SK-N-SH (cell line): ENCODE results near the gene RGL1. TPM values are rescaled to one million over a fixed set of nuclear protein-coding genes. Genes with fewer than 3 reads are reported as not detected.

Experiments
- CTCF ChIA-PET: fragments of 300-600, 350-600 bp; formaldehyde crosslinking; extraction: SDS; loops from one replicate; lab custom pipeline; 2021; lab: Yijun Ruan, JAX
- POLR2A ChIA-PET: fragments of 350-600 bp; sonication (Branson Sonifier 250); formaldehyde crosslinking; extraction: SDS; loops from one replicate; lab custom pipeline; 2020; ENCODE audit warnings: antibody characterized with exemption, inconsistent platforms; lab: Yijun Ruan, JAX
- DNase-seq: peaks from one replicate; pipeline ENCODE4 v3.0.0; 2012
- H2AFZ ChIP-seq: fragments of 200-600 bp; sonication (generic); 2 replicates; pipeline ENCODE4 v1.8.1; 2016; ENCODE audit warnings: antibody characterized with exemption, mild to moderate bottlenecking, low read depth
- H3F3A ChIP-seq: fragments of 200-600 bp; sonication (generic); replicated peaks from 2 replicates; pipeline ENCODE3; 2016; ENCODE audit warnings: antibody characterized with exemption, mild to moderate bottlenecking; ENCODE audit not compliant: insufficient read depth
- H3K27ac ChIP-seq, 2 experiments: fragments of 200-500 bp in 1 of 2; fragments of 200-600 bp in 1 of 2; sonication (Bioruptor generic) in 1 of 2; sonication (generic), shearing (Covaris generic) in 1 of 2; 2 replicates each; pipeline versions ENCODE4 v1.5.1 to v1.6.1; 2014 to 2016; ENCODE audit warnings: low read depth in 2 of 2, inconsistent platforms in 1 of 2, low read length in 1 of 2, mild to moderate bottlenecking in 1 of 2, mixed read lengths in 1 of 2
- H3K27me3 ChIP-seq: fragments of 200-600 bp; sonication (generic), shearing (Covaris generic); 2 replicates; pipeline ENCODE4 v1.6.1; 2016; ENCODE audit warnings: mixed run types; ENCODE audit not compliant: insufficient read depth
- H3K36me3 ChIP-seq, 2 experiments: fragments of 200-500 bp in 1 of 2; fragments of 200-600 bp in 1 of 2; sonication (Bioruptor generic) in 1 of 2; sonication (generic) in 1 of 2; replicated peaks in 1 of 2; 2 replicates each; pipeline versions ENCODE3 to v1.5.1; 2014 to 2016; ENCODE audit warnings: low read length in 1 of 2, mild to moderate bottlenecking in 1 of 2; ENCODE audit not compliant: insufficient read depth in 2 of 2, control insufficient read depth in 1 of 2
- H3K4me1 ChIP-seq, 2 experiments: fragments of 200-500 bp in 1 of 2; fragments of 200-600 bp in 1 of 2; sonication (Bioruptor generic) in 1 of 2; sonication (generic), shearing (Covaris generic) in 1 of 2; 2 replicates each; pipeline versions ENCODE4 v1.5.1 to v1.6.1; 2014 to 2016; ENCODE audit warnings: low read depth in 1 of 2, low read length in 1 of 2, mixed run types in 1 of 2; ENCODE audit not compliant: insufficient read depth in 2 of 2, control insufficient read depth in 1 of 2
- H3K4me2 ChIP-seq: fragments of 200-600 bp; sonication (generic), shearing (Covaris generic); 2 replicates; pipeline ENCODE4 v1.6.1; 2017; ENCODE audit warnings: mixed run types
- H3K4me3 ChIP-seq, 2 experiments: fragments of 200-500 bp in 1 of 2; fragments of 200-600 bp in 1 of 2; sonication (Bioruptor generic) in 1 of 2; sonication (generic), shearing (Covaris generic) in 1 of 2; 2 replicates each; pipeline versions ENCODE4 v1.5.1 to v1.8.1; 2014 to 2016; ENCODE audit warnings: low read depth in 2 of 2, inconsistent platforms in 1 of 2, low read length in 1 of 2, mild to moderate bottlenecking in 1 of 2, mixed read lengths in 1 of 2, moderate library complexity in 1 of 2
- H3K79me2 ChIP-seq: fragments of 200-600 bp; sonication (generic); 2 replicates; pipeline ENCODE4 v1.8.1; 2017; ENCODE audit warnings: mild to moderate bottlenecking; ENCODE audit not compliant: insufficient read depth
- H3K9ac ChIP-seq: fragments of 200-600 bp; sonication (generic); 2 replicates; pipeline ENCODE4 v1.6.1; 2017; ENCODE audit warnings: mixed run types
- H3K9me2 ChIP-seq: fragments of 200-600 bp; sonication (generic); 2 replicates; pipeline ENCODE4 v1.6.1; 2017; ENCODE audit warnings: mixed run types
- H3K9me3 ChIP-seq: fragments of 200-600 bp; sonication (generic); 2 replicates; pipeline ENCODE4 v1.6.1; 2017; ENCODE audit warnings: mixed run types, mild to moderate bottlenecking, moderate library complexity
- H4K20me1 ChIP-seq: fragments of 200-600 bp; sonication (generic); 2 replicates; pipeline ENCODE4 v1.6.1; 2017; ENCODE audit warnings: mild to moderate bottlenecking, mixed run types; ENCODE audit not compliant: insufficient read depth
- CHD2 ChIP-seq: fragments of 150-350 bp; IDR thresholded peaks from 2 replicates; pipeline ENCODE4 v1.6.1; 2018; ENCODE audit warnings: low read length; ENCODE audit not compliant: partially characterized antibody
- ELF1 ChIP-seq: IDR thresholded peaks from 2 replicates; pipeline ENCODE4 v1.4.0; 2012
- EP300 ChIP-seq, 2 experiments: IDR thresholded peaks; 2 replicates each; pipeline versions ENCODE4 v1.4.0 to v1.6.1; 2012; ENCODE audit warnings: borderline replicate concordance in 1 of 2, low read depth in 1 of 2, low read length in 1 of 2
- FOSL2 ChIP-seq: IDR thresholded peaks from 2 replicates; pipeline ENCODE4 v1.4.0; 2012; ENCODE audit warnings: low read depth, mild to moderate bottlenecking, moderate library complexity, borderline replicate concordance
- GATA2 ChIP-seq: sonication (generic); formaldehyde crosslinking; IDR thresholded peaks from 2 replicates; pipeline ENCODE4 v1.5.0; 2020; ENCODE audit warnings: mild to moderate bottlenecking, missing genetic modification reagents
- MEF2A ChIP-seq: IDR thresholded peaks from 2 replicates; pipeline ENCODE4 v1.4.0; 2012; ENCODE audit warnings: low read depth, borderline replicate concordance
- MXI1 ChIP-seq: IDR thresholded peaks from 2 replicates; pipeline ENCODE4 v1.6.1; 2012; ENCODE audit warnings: mild to moderate bottlenecking, low read depth, low read length, improper control_type of control experiment
- NRF1 ChIP-seq: IDR thresholded peaks from 2 replicates; pipeline ENCODE4 v1.6.1; 2012; ENCODE audit warnings: low read depth, mild to moderate bottlenecking, low read length
- PBX3 ChIP-seq: IDR thresholded peaks from 2 replicates; pipeline ENCODE4; 2012
- RCOR1 ChIP-seq: fragments of 150-350 bp; IDR thresholded peaks from 2 replicates; pipeline ENCODE4 v1.6.1; 2017; ENCODE audit warnings: antibody characterized with exemption, low read length
- RFX5 ChIP-seq: IDR thresholded peaks from 2 replicates; pipeline ENCODE4 v1.6.1; 2012; ENCODE audit warnings: mild to moderate bottlenecking, improper control_type of control experiment, low read length
- TEAD4 ChIP-seq: IDR thresholded peaks from 2 replicates; pipeline ENCODE4 v1.4.0; 2012; ENCODE audit warnings: mild to moderate bottlenecking, borderline replicate concordance; ENCODE audit not compliant: insufficient read depth
- USF1 ChIP-seq: IDR thresholded peaks from 2 replicates; pipeline ENCODE4 v1.4.0; 2012; ENCODE audit warnings: low read depth, borderline replicate concordance
- USF2 ChIP-seq: fragments of 150-350 bp; IDR thresholded peaks from 2 replicates; pipeline ENCODE4 v1.6.1; 2017; ENCODE audit warnings: antibody characterized with exemption, low read length, low read depth, borderline replicate concordance
- polyA plus RNA-seq, 3 experiments: library from polyadenylated mRNA; depleted of rRNA; stranded (reverse); fragments of >200 nt; gene quantifications; 2 replicates each; pipeline ENCODE4 v1.2.3, GENCODE V29; 2012
- TF ChIP-seq, protein P1 (sequence below): IDR thresholded peaks from 2 replicates; pipeline ENCODE4 v1.6.1; 2012; ENCODE audit warnings: mild to moderate bottlenecking, low read depth, low read length, moderate library complexity

RGL1 gene
- polyA plus RNA-seq, 1 of the 3 experiments (the other 2 are of a cell fraction), result 8.3 TPM

DNA sequence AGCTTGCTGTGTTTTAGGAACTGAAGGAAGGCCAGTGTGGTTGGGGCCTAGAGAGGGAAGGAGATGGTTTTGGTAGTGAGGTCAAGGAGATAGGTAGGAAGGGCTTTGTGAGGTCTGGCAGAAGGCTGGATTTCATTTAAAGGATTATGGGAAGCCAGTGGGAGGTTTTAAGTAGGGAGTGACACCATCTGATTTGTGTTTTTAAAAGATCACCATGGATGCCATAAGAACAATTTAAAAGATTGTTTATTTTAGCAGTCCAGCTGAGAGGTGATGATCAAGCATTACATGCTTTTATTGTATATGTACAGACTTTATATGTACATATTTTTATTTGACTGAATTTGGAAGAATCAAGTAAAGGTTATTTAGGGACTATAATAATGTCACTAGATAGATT, 26.4 kb downstream of the RGL1 start:
- 0 out of 2 replicates have a peak, but pooled peaks cover 3% of the 10 kb centered on the region for H3K79me2 ChIP-seq
- CTCF ChIA-PET, result interaction anchor here (3.3 kb wide), 1 partner anchor 84 kb away, joined by 13 read pairs; no protein-coding TSS in a partner anchor
- POLR2A ChIA-PET, result no interaction called here

More for the DNA sequence above, 26.4 kb downstream of the RGL1 start:
- no peaks in the 10 kb centered on the region for H3K27me3 ChIP-seq
- no peaks in the 10 kb centered on the region for H3K9me3 ChIP-seq
- peaks cover 0 to 3% of the 10 kb centered on the region in 2 experiments for H3K36me3 ChIP-seq
- TF ChIP-seq FOSL2 (no peak), USF1 (no peak), NRF1 (no peak), CHD2 (no peak), TEAD4 (no peak), MEF2A (no peak), RFX5 (no peak), USF2 (no peak), RCOR1 (no peak), PBX3 (no peak), ELF1 (no peak), EP300 (IDR thresholded peaks at IDR 0.05; ENCODE audit: borderline replicate concordance in 1 of 2, low read depth in 1 of 2, low read length in 1 of 2) (no peak), MXI1 (no peak), GATA2 (CRISPR knock-in tag) (no peak)
- TF ChIP-seq, protein P1, sequence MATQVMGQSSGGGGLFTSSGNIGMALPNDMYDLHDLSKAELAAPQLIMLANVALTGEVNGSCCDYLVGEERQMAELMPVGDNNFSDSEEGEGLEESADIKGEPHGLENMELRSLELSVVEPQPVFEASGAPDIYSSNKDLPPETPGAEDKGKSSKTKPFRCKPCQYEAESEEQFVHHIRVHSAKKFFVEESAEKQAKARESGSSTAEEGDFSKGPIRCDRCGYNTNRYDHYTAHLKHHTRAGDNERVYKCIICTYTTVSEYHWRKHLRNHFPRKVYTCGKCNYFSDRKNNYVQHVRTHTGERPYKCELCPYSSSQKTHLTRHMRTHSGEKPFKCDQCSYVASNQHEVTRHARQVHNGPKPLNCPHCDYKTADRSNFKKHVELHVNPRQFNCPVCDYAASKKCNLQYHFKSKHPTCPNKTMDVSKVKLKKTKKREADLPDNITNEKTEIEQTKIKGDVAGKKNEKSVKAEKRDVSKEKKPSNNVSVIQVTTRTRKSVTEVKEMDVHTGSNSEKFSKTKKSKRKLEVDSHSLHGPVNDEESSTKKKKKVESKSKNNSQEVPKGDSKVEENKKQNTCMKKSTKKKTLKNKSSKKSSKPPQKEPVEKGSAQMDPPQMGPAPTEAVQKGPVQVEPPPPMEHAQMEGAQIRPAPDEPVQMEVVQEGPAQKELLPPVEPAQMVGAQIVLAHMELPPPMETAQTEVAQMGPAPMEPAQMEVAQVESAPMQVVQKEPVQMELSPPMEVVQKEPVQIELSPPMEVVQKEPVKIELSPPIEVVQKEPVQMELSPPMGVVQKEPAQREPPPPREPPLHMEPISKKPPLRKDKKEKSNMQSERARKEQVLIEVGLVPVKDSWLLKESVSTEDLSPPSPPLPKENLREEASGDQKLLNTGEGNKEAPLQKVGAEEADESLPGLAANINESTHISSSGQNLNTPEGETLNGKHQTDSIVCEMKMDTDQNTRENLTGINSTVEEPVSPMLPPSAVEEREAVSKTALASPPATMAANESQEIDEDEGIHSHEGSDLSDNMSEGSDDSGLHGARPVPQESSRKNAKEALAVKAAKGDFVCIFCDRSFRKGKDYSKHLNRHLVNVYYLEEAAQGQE, result no peak
- no peak overlapping the region for H3K9ac ChIP-seq
- H3K27ac ChIP-seq, result no peak overlapping the region
- no peaks in the 10 kb centered on the region for H3F3A ChIP-seq
- peaks cover 7 to 9% of the 10 kb centered on the region in 2 experiments; a peak in 3 of 4 replicates for H3K4me1 ChIP-seq
- H3K4me2 ChIP-seq, result no peak overlapping the region
- H4K20me1 ChIP-seq, result no peaks in the 10 kb centered on the region
- H2AFZ ChIP-seq, result no peak overlapping the region
- no peak overlapping the region for H3K4me3 ChIP-seq
- no peak for DNase-seq
- H3K9me2 ChIP-seq, result no peaks in the 10 kb centered on the region
